Ishikawa (cell line): ENCODE measurements around the gene CDYL2.

Experiments used
- CEBPB ChIP-seq: IDR thresholded peaks from 2 replicates; pipeline ENCODE4 v1.6.1; 2012
- EP300 ChIP-seq: IDR thresholded peaks from 2 replicates; pipeline ENCODE4 v1.6.1; 2012; ENCODE audit warnings: borderline replicate concordance
- NFIC ChIP-seq: IDR thresholded peaks from 2 replicates; pipeline ENCODE4 v1.6.1; 2012
- RAD21 ChIP-seq: IDR thresholded peaks from 2 replicates; pipeline ENCODE4 v1.6.1; 2012; ENCODE audit warnings: low read depth
- TAF1 ChIP-seq: IDR thresholded peaks from 2 replicates; pipeline ENCODE4 v1.6.1; 2012; ENCODE audit warnings: low read depth, mild to moderate bottlenecking
- TEAD4 ChIP-seq: IDR thresholded peaks from 2 replicates; pipeline ENCODE4 v1.6.1; 2012
- YY1 ChIP-seq: IDR thresholded peaks from 2 replicates; pipeline ENCODE4 v1.6.1; 2012; ENCODE audit warnings: low read depth
- TF ChIP-seq, protein P1 (sequence below): IDR thresholded peaks from 2 replicates; pipeline ENCODE4 v1.6.1; 2012
- TF ChIP-seq, protein P2 (sequence below): IDR thresholded peaks from 2 replicates; pipeline ENCODE4 v1.6.1; 2012

DNA sequence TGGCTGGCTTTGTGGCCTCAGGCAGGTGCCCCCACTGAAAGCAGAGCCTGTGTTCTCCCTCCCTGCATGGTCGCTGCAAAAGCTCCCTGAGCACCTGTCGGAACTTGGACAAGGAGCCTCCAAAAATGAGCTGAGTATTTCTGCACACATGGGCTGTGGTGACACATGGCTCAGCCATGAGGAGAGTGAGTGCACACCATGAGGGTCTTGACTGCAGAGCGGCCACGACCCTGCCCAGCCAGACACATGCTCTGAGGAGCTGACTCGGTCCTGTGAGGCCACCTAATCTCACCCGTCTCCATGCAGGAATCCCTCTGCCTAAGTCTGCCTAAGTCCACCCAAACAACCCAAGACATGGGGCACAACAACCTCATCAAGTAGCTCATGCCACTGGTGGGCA lies 134.7 kb downstream of the CDYL2 start:
- TF ChIP-seq TEAD4 (no peak), TAF1 (no peak), EP300 (no peak), NFIC (no peak), YY1 (no peak), CEBPB (no peak), RAD21 (no peak)
- TF ChIP-seq, protein P1, sequence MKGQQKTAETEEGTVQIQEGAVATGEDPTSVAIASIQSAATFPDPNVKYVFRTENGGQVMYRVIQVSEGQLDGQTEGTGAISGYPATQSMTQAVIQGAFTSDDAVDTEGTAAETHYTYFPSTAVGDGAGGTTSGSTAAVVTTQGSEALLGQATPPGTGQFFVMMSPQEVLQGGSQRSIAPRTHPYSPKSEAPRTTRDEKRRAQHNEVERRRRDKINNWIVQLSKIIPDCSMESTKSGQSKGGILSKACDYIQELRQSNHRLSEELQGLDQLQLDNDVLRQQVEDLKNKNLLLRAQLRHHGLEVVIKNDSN, result no peak
- TF ChIP-seq, protein P2, sequence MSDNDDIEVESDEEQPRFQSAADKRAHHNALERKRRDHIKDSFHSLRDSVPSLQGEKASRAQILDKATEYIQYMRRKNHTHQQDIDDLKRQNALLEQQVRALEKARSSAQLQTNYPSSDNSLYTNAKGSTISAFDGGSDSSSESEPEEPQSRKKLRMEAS, result no peak
